ENCODE data around the gene PKLR.

PKLR gene

DNA sequence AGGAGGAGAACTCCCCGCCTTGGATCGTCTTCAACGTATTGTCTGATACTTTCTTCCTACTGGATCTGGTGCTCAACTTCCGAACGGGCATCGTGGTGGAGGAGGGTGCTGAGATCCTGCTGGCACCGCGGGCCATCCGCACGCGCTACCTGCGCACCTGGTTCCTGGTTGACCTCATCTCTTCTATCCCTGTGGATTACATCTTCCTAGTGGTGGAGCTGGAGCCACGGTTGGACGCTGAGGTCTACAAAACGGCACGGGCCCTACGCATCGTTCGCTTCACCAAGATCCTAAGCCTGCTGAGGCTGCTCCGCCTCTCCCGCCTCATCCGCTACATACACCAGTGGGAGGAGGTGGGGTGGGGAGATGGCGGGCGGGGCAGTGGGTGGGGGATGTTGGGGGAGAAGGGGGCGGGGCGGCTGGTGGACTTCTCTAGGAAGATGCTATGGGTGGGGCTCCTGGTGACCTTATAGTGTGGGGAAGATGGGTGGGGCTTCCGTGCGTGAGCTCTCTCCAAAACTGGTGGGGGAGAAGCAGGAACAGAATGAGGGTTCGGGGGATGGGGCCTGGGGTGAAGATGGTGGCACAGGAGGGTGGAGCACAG is 18.6 kb downstream of the PKLR start:
- DNase-seq: no peak

GRCh38 chr1:155279268-155279667 is 22.0 kb downstream of the PKLR start:
- DNase-seq: no peak

- DNase-seq: no peak
These were observed 22.5 kb downstream of the PKLR start for GRCh38 chr1:155278689-155279160.

DNA sequence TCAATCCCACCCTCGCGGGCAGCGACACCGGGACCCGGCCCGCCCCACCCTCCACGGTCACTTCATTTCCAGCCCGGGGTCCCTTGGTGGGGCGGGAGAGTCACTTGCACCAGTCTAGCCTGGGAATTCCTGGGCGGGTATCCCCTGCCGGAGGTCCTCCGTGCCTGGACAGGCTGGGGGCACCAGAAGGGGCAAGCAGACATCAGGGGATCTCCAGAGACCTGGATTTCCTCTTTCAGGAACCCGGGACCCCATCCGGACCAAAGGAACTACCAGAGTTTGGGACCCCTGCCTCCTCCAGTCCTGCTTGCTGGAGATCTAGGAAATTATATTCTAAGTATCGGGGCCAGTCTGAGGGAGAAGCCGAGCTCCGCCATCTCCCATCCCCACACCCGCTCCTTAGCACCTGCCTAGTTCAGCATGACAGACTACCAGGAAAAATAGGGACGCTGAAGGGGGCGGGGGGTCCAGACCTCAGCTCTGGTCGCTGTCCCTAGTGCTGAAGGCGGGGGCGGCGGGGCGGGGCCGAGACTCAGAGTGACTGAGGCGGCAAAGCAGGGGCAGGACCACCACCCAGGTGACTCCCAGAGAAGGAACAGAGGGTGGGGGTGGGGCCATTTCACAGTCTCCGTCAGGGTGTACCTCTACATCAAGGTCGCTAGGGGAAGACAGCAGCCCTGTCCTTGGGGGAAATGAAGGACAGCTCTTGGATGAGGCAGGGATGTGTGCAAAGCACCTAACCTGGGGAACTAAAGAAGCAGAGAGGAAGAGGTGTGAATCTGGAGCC is 23.1 kb downstream of the PKLR start:
- peak; percentile 45 to 74 (median 58) for DNase-seq

- peak; percentile 62 to 80 (median 72) for DNase-seq
These were observed 24.0 kb downstream of the PKLR start, which contains the start of gene HCN3 for GRCh38 chr1:155277070-155277901. Gene HCN3 (plus strand): TSS chr1:155277463. CDS start chr1:155277591, 128 bp downstream.

- DNase-seq: peak; percentile 87 to 94 (median 90)
These were observed 27.6 kb downstream of the PKLR start, which contains the start of gene CLK2 for GRCh38 chr1:155273343-155274245. Gene CLK2 (minus strand): TSS chr1:155273504. CDS start chr1:155270977, 2,527 bp downstream.

- DNase-seq: peak in 2 of 4 experiments; percentile 59 to 60
These were observed 28.5 kb downstream of the PKLR start for GRCh38 chr1:155272466-155273342.

DNA sequence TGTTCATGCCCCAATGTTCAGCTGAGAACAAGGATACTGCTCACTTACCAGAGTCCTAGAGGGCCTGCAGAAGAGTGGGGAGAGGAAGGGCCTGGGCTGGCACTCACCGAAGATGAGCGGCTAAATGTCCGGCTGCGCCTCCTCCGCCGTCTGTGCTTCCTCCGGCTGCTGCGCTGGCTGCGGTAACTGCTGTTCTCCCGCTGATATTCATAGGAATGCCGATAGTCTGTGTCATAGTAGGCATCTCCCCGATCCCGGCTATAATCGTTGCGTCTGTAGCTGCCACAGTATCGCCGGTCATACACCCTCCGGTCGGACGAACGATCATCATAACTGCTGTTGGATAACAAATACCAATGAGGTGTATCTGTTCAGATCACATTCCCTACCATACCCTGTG is 31.9 kb downstream of the PKLR start:
- DNase-seq: no peak

- DNase-seq: no peak
These were observed 32.6 kb downstream of the PKLR start for GRCh38 chr1:155268630-155269029.

DNA sequence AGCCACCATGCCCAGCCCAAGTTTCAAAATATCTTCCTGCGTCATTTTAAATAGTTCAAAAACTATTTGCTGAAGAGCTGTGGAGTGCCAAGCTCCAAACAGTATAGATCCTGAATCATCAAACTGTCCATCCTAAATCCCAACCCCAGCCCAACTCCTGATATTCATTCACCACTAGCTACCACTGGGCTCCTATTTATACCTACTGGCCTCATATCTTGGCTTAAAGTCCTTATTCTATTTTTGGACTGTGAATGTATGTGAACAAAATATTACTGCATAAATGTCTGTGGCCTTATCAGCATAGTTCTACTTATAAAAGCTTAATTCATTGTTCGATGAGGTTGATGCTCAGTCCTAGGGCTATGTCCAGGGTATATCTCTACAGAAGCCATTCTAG is 33.9 kb downstream of the PKLR start:
- DNase-seq: no peak

DNA sequence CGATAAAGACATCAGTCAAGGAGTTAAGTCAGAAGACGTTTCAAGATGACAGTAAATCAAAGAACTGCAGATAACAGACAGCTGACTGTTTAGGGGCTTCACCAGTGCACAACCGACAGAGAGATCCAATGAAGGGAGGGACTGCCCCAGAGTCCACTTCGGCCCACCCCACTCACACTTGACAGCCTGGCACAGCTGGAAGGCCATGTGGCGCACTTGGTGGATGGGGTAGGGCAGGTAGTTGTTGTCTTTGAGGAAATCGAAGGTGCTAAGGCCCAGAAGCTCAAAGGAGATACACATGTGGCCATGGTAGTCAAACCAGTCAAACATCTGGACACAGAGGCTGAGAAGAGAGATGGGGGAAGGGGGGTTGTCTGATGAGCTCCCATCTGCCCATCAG is 34.7 kb downstream of the PKLR start:
- no peak for DNase-seq

GRCh38 chr1:155263067-155263466 is 38.2 kb downstream of the PKLR start:
- no peak for DNase-seq

- DNase-seq: peak; percentile 51 to 66 (median 62)
These were observed 39.2 kb downstream of the PKLR start, which contains the start of gene SCAMP3 for GRCh38 chr1:155261852-155262673. Gene SCAMP3 (minus strand): TSS chr1:155262360. CDS start chr1:155262151, 209 bp downstream.

DNA sequence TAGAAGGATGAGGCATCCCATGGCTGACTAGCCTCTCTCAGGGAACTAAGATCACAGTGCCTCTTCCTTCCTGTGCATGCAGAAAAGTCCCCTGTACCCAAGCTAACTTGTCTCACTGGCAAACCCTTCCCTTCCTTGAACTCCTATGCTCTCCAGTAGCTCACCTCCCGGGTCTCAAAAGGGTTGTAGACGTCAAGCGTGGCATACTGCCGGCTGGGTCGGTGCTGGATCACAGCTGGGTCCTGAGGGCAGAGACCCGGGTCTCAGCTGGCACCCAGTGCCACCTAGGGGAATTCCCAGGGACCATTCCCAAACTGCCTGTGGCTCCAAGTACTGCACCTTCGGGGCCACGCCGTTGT is 39.8 kb downstream of the PKLR start:
- no peak for DNase-seq

GRCh38 chr1:155260276-155260675 is 41.0 kb downstream of the PKLR start:
- DNase-seq: no peak

DNA sequence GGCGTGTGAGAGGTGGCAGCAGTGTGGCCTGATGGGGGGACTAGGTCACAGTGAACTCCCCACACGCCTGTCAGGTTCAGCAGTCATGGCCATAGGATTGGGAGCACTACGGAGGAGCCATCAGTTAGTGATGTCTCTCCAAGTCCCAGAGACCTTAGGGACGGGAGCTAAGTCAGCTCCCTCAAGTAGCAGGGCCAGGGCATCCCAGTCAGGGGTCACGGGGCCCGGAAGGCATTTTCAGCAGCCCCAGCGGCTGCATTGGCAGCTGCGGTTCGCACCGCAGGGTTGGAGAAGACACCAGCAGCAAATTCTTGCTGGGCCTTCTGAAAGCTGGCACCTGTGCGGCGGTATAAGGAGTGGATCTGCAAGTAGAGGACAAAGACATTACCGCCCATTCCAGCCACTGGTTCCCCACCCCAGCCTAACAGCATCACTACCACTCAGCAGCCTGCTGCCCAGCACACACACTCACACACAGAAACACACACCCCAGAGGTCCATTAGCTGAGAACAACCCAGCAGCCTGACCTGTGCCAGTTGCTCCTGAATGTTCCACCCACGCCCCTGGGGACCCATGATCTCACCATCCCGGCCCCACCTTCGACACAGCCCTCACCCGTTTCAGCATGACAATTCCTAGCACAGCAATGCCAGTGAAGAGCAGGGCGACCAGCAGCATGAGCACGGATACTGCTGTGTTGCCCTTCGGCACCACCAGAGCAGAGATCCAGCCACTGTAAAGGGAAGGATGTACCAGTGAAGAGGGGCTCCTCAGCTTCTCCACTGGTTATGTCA is 45.0 kb downstream of the PKLR start:
- no peak for DNase-seq

DNA sequence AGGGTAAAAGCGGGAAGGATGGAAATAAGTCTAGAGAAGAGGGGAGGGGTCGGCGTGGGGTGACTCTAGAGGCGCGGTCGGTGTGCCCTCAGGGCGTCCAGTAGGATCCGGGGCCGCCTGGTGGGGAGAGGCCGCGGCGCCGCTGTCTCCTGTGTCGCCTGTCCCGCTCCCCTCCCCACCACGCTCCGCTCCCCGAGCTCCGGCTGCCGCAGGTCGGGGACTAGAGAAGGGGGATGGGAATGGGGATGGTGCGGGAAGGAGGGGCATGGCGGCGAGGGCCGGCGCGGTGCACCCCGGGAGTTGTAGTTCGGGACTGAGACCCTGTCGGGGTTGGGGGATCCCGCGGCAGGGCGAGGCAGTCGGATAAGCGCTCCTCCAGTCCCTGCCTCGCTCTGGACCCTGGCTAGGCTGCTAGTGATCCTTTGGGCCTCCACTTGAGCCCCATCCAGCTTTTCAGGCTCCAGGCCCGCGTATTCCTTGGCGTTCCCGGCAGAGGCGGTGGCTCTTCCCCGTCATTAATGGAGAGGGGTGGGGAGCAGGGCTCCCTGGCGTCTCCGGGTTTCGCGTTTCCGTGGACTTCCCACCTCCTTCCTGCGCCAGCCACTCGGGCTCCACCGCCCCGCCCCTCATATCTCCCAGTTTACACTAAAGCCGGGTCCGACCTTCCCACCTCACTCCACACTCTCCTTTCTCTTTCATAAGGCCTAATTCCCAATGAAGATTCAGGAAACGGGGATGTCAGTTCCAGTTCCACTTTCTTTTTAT is 45.8 kb downstream of the PKLR start, which contains the start of gene ENTREP3:
Gene ENTREP3 (minus strand): TSS at position 241 of the 765 bp plus-strand sequence. CDS start 606 bp downstream, outside the sequence.
- peak; percentile 35 to 62 (median 42) for DNase-seq

- no peak for DNase-seq
These were observed 46.5 kb downstream of the PKLR start for GRCh38 chr1:155254714-155255242.

Measured in activated naive CD4-positive, alpha-beta T cell (primary cell).